Measurements from ENCODE around the gene EIF4B.

EIF4B gene

DNA sequence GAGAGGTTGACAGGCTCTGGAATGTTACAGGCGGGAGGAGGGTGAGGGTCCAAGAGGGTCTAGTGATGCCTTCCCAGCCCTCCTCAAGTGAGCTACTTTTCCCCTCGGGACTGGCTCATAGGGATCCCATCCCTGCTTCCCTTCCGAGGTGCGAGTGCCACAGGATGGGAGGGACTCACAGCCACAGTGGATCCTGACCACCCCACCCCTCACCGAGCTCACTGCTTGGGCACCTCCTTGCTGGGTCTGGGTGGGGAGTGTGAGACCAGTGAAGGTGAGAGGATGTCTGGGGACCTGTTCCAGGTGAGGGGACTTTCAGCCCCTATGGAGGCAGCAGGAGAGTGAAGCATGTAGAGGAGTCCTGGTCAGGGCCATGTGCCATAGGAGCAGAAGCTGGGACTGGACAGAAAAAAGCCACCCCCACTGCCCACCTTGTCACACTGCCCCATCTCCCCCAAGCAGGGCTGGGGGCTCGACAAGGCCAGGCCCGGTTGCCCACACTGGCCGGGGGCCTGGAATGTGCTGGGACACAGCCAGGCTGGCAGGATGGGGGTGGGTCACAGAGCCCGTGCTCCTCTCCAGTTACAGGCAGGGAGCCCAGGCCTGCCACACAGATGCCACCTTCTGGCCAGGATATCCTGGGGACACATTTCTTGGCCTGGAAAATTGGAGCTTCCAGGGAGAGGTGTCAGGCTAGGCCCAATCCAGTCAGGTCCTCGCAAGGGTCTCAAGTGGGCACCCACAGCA, 42.0 kb downstream of the EIF4B start:
- no peak for DNase-seq

DNA sequence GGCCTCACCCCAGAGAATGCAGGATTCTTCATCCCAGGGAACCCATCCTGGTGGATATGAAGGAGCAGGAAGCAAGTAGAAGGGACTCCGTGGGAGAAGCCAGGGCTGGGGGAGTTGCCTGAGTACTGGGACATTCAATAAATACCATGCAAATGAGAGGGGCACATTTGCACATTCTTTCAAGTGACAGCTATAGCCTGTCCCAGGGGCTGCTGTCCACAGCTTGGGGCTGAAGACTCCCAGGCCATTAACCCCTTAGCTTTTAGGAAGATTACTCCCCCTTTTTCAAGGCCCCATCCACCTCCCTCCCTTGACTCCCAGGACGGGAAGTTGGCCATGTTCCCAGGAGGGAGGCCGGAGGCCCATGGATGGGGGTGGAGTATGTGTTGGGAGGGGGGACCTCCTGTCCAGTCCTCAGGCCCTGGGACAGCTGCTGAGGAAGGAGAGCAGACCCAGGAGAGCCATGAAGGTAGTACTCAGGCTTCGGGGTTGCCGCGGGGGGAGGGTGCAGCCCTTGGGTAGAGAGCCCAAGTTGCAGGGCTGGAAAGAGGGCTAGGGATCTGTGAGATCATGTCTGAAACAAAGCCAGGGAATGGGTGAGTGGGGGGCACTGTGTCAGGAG, 42.6 kb downstream of the EIF4B start:
- DNase-seq = no peak

DNA sequence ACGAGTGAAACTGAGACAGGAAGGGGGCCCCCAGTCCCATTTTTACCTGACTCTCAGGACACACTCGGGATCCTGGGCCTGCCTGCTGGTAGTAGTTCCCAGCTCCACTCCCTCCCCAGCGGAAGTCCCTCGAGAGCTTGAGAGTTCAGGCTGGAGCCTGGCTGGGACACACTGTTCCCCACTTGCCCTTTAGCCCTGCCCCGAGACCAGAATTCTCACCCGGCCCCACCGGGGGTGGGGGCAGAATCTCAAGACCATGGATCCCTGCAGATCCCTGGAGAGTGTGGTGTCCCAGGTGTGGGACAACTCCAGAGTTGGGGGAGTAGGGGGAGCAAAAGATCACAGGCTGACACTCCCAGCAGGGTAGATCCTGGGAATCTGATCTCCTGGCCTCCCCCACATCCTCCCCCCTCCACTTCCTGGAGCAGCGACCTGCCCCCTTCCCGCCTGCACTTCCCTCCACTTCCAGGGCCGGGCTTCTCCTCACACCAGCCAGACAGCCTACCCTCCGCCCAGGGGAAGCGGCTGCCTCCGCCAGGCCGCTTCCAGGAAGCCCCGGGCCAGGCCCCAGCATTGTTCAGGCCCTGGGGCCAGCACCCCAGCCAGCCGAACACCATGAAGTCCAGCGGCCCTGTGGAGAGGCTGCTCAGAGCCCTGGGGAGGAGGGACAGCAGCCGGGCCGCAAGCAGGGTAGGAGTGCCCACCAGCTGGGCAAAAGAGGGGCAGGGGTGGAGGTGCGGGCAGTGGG, 43.5 kb downstream of the EIF4B start, which contains the start of gene TNS2:
TNS2 (plus strand) TSS at position 495 of the 748 bp plus-strand sequence; CDS start at position 616, 121 bp downstream.
- no peak for DNase-seq

DNA sequence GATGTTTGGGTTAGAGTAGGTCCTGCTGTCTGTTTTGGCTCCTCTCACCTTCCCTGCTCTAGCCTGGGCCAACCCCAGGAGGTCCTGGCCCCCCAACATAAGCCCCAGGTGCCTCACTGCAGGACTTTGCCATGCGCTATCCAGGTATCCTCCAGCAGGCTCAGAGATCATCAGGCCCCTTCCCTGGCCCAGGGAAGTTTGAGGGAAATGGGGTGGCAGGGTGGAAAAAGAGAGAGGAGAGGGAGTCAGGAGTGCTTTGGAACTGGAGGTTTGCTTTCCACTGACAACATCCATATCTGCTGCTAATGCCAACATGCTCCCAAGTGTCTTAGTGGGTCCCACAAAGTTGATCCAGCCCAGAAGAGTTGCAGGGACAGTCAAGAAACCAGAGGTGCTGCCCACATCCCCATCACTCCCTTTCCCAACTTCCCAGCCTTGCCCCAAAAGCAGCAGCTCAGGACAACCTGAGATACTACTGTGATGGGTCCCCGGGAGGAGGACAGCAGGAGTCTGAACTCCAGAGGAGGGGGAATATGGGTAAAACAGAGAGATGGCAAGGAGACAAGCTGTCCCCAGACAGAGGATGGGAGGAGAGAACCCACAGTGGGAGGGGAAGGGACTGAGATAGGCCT, 44.3 kb downstream of the EIF4B start:
- no peak for DNase-seq

DNA sequence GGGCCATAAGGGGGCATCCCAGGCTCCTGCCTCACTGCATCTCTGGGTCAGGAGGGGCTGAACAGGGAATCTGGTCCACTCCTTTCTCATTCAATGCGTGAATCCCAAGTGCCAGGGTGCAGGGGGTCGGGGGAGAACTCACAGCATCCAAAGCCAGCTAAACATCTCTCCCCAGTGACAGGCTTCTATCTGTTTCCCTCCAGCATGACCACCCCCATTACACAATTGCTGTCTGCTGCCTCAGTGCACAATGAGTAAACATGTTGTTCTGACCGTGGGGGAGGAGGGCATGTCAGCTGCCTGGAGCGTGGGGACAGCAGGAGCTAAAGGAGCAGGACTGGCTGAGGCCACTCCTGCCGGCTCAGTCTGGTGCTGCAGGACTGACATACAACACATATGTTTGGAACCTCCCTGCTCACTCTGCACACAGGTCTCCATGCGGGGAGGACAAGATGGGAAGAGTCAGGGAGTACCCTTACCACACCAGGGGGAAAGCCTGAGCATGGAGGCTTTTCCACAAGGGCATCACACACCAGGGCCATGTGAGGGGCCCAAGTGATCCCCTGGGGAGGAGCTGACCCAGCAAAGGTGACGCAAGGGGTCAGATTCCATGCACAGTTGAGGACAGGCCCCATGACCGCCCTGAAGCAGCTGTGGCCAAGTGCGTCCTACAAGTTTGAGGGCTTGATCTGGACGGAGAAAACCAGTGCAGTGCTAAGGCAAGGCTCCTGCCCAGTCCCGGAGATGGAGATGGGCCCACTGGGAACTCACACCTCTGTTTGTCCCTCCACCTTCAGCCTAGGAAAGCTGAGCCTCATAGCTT, 45.0 kb downstream of the EIF4B start:
- DNase-seq = no peak

DNA sequence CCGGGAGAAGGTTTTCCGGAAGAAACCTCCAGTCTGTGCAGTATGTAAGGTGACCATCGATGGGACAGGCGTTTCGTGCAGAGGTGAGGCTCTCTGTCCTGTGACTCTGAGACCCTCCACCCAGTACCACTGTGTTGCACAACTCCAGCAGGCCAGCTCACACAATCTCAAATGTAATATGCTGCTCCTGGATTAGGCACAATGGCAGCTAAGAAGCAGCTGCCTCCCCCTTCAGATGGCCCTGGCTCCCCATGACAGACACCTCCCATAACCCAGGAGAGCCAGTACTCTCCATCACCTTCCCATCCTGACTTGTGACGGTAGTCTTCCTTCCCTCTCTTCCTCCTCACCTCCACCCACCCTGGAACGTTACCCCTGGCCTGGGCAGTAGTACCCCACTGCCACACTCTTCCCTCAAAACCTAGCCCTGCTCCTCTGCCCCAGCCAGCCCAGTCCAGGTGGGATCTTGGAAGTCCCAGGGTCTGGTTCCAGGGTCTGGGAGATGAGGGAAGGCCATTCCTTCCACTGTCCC, 45.7 kb downstream of the EIF4B start:
- DNase-seq = no peak

DNA sequence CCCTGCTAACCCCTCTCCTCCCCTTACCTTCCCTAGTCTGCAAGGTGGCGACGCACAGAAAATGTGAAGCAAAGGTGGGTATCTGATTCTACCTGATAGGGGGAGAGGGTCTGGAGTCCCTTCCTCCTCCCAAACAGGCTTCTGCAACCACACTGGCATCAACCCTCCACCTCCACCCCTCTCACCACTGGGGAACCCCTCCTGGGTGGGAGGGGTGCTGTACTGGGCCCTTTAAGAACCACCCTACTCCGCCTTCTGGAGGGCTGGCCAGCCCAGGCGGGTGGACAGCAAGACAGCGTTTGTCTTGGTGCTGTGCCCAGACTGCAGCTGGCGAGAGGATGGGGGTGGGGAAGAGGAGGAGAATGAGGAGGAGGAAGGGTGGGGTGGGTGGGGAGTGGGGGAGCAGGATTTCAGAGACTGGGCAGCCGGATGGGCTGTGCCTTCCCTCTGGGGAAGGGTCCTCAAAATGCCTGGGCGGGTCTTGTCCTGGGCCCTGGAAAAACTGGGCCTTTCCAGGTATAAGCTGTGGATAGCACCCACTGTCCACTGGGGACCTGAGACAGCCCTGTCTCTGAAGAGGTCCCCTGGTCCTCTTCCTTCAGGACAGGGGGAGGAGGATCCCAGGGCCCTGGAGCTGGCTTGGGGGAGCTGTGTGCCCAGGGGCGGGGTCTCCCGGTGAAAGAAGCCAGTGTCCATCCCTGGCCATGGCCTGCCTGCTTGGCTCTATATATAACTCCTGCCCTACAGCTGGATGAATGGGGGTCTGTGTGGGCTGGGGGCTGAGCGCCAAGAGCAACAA, 46.4 kb downstream of the EIF4B start:
- DNase-seq = no peak

DNA sequence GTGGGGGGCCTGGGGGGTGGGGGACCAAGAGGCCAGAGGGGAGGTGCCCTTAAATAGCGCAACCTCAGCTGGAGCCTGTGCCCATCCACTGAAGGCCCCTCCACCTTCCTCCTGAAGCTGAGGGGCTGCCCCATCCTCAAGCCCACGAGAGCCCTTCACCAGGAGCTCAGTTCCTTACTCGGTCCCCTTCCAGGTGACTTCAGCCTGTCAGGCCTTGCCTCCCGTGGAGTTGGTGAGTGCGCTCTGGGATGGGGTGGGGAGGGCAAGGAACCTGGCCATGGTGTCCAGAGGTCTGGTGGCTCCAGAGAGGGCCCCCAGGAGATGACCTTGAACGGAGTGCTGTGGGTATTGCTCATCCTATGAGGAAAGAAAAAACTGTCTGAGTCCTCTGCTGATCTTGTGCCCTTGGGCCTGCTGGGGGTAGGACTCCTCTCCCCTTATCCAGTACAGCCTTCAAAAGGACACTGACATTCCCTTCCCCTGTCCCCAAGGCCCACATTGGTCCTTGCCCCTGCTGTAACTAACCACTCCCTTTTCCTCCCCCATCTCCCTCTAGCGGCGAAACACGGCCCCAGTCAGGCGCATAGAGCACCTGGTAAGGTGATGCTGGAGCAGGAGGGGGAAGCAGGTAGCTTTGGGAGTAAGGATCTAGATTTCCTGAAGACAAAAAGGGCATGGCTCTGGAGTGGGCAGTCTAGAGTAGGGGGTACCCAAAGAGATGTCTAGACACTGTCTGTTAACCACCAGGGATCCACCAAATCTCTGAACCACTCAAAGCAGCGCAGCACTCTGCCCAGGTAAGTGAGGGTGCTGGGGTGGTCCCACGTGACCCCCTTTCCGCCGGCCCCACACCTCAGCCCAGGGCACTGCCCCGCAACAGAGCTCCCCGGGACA, 47.2 kb downstream of the EIF4B start:
- DNase-seq = peak; percentile 60

DNA sequence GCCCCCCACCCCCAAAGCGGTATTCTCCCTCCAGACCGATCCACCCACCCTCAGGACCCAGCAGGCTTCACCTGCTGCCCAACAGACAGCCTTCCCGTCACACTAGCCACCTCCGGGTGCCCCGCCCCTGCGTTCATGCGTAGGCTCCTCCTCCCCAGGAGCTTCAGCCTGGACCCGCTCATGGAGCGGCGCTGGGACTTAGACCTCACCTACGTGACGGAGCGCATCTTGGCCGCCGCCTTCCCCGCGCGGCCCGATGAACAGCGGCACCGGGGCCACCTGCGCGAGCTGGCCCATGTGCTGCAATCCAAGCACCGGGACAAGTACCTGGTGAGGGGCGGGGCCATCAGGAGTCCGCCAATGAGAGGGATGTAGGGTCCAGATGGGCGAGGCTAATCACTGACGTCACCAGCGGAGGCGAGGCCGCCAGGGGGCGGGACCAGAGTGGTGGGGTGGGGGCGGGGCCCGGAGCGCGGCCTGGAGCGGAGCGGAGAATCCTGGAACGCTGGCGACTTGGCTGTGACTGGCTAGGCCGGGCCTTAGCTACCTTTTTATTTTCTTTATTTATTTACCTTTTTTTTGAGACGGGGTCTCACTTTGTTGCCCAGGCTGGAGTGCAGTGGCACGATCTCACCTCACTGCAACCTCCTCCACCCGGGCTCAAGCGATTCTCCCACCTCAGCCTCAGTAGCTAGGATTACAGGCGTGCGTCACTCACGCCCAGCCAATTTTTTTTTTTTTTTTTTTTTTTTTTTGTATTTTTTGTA, 48.0 kb downstream of the EIF4B start:
- peak; percentile 92 for DNase-seq

DNA sequence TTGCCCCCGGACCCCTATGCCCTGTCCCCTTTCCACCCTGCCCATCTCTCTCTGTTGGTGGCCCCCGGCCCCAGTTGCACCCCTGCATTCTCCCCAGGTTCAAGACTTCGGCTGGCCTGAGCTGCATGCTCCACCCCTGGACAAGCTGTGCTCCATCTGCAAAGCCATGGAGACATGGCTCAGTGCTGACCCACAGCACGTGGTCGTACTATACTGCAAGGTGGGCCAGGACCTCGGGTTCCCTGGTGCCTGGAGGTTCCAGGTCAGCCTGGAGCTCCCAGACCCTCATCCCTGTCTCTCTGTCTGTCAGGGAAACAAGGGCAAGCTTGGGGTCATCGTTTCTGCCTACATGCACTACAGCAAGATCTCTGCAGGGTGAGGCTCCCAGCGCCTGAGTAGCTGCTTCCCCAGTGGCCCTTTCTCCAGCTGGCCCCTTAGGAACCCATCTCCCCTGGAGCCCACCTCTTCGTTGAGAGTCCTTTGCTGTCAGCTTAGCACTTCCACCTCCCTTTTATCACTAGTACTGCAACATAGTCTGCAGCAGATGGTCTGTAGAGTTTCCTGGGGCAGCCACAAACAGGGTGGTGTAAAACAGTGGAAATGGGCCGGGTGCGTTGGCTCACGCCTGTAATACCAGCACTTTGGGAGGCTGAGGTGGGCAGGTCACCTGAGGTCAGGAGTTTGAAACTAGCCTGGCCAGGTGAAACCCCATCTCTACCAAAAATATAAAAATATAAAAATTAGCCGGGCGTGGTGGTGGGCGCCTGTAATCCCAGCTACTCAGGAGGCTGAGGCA, 49.4 kb downstream of the EIF4B start:
- DNase-seq = no peak

DNA sequence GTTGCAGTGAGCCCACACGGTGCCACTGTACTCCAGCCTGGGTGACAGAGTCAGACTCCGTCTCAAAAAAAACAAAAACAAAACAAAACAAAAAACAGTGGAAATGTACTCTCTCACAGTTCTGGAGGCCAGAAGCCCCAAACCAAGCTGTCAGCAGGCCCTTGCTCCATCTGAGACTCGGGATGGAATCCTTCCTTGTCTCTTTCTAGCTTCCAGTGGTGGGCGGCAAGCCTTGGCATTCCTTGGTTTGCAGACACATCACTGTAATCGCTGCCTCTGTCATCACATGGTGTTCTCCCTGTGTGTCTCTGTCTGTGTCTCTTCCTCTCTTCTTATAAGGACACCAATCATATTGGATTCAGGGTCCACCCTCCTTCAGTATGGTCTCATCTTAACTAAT, 50.0 kb downstream of the EIF4B start:
- DNase-seq = no peak

DNA sequence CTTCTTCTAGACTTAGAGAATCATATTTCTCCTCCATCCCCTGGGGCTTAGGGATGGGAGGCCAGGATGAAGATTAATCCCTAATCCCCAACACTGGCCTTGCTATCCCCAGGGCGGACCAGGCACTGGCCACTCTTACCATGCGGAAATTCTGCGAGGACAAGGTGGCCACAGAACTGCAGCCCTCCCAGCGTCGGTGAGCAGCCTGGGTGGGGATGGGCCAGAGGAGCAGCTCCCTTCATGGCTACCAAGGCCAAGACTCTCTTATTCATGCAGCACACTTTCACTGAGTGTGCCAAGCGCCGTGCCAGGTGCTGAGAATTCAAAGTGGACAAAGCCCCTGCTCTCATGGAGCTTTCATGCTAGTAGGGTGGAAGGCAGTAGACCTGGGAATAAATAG, 50.6 kb downstream of the EIF4B start:
- DNase-seq = no peak

DNA sequence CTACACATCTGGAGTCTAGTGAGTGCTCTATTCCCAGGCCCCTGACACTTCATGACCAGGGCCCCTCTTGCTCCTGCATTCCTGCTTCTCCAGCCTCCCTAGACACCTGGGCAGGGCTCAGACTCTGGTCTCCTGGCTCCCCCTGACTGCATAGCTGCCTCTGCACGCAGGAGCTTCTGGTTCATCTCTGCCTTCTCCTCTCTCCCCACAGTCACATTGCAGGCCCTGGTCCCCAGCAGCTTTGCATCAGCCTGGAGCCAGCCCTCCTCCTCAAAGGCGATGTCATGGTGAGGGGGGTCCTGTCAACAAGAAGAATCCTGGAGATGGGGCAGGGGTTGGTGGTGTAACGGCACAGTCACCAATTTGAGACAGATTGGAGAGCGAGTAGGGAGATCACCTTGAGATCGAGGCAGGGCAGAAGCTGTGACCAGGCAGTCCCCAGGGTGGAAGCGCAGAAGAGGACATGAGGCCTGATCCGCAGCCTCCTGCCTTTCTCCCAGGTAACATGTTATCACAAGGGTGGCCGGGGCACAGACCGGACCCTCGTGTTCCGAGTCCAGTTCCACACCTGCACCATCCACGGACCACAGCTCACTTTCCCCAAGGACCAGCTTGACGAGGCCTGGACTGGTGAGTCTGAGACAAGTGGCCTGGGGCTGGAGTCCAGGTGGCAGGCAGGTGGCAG, 51.7 kb downstream of the EIF4B start:
- no peak for DNase-seq

DNA sequence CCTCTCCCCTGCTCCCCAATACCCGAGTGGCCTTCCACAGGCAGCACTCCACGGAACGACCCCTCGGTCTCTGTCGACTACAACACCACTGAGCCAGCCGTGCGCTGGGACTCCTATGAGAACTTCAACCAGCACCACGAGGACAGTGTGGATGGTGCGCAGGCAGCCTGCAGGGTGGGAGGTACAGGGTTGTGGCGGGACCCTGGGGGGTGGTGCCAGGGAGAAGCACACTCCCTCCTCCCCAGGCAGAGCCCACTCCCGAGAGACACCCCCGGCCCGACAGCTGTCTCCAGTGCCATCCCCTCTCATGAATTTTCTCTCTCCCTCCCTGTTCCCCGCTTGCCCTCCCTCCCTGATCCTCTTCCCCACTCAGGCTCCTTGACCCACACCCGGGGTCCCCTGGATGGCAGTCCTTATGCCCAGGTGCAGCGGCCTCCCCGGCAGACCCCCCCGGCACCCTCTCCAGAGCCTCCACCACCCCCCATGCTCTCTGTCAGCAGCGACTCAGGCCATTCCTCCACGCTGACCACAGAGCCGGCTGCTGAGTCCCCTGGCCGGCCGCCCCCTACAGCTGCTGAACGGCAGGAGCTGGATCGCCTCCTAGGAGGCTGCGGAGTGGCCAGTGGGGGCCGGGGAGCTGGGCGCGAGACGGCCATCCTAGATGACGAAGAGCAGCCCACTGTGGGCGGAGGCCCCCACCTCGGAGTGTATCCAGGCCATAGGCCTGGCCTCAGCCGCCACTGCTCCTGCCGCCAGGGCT, 52.6 kb downstream of the EIF4B start:
- DNase-seq = no peak

DNA sequence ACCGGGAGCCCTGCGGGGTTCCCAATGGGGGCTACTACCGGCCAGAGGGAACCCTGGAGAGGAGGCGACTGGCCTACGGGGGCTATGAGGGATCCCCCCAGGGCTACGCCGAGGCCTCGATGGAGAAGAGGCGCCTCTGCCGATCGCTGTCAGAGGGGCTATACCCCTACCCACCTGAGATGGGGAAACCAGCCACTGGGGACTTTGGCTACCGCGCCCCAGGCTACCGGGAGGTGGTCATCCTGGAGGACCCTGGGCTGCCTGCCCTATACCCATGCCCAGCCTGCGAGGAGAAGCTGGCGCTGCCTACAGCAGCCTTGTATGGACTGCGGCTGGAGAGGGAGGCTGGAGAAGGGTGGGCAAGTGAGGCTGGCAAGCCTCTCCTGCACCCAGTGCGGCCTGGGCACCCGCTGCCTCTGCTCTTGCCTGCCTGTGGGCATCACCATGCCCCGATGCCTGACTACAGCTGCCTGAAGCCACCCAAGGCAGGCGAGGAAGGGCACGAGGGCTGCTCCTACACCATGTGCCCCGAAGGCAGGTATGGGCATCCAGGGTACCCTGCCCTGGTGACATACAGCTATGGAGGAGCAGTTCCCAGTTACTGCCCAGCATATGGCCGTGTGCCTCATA, 53.3 kb downstream of the EIF4B start:
- no peak for DNase-seq

DNA sequence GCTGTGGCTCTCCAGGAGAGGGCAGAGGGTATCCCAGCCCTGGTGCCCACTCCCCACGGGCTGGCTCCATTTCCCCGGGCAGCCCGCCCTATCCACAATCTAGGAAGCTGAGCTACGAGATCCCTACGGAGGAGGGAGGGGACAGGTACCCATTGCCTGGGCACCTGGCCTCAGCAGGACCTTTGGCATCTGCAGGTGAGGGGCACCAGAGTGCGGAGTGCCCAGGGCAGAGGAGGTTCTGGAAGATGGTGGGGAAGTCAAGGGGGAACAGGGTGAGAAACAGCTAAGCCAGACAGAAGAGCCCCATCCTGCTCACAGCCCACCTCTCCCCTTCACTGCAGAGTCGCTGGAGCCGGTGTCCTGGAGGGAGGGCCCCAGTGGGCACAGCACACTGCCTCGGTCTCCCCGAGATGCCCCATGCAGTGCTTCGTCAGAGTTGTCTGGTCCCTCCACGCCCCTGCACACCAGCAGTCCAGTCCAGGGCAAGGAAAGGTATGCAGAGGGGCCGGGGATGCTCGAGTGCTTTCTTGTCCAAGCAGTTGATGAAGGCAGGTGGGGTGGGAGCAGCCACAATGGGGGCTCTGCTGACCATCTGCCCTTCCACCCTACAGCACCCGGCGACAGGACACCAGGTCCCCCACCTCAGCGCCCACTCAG, 53.9 kb downstream of the EIF4B start:
- no peak for DNase-seq
